GM21717 (cell line): ENCODE measurements around the gene SPPL2B.

Experiments
- ATAC-seq: cut with Tn5 transposase; IDR thresholded peaks from one replicate; pipeline ENCODE4 v1.9.1; 2021; ENCODE audit warnings: mild to moderate bottlenecking, moderate library complexity; ENCODE audit not compliant: unreplicated experiment

SPPL2B gene

DNA sequence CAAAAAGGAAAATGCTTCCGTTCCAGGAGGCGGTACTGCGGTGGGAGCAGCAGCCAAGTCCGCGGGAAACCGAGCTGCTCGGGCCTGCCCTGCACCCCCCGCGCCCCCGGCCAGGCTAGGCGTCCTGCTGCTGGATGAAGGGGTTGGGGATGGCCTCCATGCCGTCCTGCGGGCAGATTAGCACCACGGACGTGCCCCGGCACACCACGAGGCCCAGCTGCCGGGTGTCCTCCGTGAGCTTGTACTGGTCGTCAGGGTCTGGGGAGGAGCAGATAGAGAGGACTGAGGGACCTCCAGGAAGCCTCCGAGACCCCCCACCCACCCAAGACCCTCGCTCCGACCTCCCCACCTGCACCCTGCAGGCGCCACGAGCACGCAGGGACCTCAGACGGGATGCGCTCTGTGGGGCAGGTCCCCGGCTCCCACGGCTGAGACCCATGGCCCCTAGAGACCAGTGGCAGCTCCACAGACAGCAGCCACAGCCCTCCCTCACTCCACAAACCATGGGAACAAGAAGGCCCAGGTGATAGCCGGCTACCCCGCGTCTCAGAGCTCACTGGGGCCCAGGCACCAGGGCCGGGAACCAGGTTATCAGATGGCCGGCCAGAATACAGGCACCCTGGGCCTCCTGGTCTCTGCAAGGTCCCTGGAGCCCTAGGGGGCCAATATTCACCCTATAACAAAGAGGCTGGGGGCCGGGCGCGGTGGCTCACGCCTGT, 6.8 kb upstream of the SPPL2B start:
- ATAC-seq, result no peak

DNA sequence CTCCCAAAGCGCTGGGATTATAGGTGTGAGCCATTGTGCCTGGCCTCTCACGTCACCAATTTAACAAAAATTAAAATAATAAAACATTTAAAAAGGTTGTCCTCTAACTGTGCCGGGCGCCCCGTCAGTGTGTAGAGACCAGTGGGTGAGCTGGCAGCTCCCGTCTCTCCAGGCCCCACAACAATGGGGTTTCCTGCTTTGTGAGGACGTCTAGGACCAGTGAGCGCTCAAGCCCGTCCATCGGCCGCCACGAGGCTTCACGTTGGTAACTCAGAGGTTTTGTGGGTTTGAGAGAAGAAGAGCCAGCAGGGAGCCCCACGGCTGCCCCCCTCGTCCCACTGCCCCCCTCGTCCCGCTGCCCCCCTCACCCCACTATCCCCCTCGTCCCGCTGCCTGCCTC, 4.8 kb upstream of the SPPL2B start:
- ATAC-seq, result no peak

DNA sequence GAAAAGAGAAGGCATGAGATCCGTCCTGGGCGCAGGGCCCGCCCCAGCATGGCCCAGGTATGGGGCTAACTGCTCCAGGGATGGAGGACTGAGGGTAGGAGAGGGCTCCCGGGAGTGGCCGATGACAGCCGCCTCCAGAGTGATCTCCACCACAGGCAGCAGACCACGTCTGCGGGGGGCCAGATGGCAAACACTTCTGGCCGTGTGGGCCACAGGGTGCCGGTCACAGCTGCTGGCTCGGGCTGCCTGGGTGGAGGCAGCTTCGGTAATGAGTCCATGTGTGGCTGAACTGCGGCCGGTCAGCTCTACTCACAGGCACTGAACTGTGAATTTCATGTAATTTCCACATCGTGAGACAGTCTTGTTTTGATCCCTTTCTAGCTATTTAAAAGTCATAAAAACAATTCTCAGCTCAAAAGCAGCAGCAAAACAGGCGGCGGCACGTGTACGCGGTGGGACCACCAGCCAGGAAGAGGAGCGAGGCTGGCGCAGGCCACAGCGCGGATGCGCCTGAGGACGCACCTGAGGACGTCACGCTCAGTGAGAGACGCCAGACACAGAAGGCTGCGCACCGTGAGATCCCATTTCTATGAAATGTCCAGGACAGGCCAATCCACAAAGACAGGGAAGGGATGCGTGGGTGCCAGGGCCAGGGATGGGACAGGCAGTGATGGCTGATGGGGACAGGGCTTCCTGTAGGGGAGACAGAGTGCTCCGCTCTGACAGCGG, 4.1 kb upstream of the SPPL2B start:
- ATAC-seq, result no peak

DNA sequence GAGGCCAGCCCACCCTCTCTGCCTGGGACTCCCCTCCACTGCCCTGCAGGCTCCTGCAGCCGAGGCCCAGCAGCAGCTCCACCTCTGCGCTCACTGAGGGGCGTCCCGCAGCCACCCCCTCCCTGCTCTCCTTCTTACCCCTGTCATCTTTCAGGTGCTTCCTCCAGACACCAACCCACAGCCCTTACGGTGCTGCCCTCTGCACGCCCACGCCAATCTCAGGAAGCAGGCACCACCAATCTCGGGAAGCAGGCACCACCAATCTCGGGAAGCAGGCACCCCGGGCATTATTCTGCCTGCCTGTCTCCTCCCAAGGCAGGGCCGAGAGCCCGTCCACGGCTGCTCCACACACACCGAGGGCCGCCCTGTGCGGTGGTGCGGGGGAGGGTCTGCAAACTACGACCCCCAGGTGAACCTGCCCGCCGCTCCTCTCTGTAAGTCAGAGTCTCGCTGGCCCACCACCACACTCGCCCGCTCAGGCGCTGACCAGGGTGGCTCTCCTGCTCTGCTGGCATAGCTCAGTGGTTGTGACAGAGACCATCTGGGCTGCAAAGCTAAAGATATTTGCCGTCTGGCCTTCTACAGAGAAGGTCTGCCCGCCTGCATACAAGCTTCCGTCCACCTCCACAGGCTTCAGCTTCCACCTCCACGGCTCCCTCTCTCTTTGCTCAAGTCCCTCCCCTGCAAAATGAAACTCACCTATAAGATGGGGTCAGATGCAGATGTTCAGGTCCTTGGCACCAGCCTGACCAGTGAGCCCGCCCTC, 3.0 kb upstream of the SPPL2B start:
- no peak for ATAC-seq

DNA sequence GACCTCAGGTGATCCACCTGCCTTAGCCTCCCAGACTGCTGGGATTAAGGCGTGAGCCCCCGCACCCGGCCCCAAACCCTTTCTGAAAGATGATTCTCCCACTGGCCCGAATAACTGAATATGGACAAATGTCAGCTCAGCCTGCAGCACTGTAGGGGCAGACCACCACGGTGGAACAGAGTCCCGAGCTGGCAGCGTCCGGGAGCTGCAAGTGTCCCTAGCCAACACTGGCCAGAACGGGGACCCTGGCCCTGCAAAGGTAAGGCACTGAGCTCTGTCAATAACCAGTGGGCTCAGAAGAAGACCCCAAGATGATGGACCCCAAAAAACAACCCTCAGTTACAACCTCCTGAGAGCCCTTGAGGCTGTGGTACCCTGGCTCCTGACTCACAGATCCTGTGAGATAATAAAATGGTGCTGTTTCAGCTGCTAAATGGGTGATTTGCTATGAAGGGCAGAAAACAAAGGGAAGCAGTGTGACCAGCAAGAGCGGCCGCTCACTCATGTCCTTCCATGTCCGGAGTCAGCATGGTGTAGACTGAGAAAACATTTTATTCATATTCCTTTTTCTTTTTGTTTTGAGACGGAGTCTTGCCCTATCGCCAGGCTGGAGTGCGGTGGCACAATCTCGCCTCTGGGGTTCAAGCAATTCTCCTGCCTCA, 1.7 kb upstream of the SPPL2B start:
- no peak for ATAC-seq

DNA sequence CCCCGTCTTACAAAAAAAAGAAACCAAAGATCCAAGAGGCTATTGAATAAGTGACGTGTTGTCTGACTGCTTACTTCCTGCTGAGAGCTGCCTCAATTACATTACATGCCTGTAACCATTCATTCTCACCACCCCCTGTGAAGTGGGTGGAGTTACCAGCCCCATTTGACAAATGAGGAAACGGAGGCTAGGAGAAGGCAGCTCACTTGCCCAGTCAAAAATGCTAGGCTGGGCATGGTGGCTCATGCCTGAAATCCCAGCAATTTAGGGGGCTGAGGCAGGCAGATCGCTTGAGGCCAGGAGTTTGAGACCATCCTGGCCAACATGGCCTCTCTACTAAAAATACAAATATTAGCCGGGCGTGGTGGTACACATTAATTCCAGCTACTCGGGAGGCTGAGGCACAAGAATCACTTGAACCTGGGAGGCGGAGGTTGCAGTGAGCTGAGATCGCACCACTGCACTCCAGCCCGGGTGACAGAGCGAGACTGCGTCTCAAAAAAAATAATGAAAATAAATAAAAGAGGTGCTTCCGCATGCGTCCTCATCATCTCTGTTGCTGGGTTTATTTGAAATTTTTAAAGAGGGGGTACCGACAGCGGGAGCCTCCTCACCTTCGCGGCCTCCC, 597 bp upstream of the SPPL2B start:
- ATAC-seq, result no peak

DNA sequence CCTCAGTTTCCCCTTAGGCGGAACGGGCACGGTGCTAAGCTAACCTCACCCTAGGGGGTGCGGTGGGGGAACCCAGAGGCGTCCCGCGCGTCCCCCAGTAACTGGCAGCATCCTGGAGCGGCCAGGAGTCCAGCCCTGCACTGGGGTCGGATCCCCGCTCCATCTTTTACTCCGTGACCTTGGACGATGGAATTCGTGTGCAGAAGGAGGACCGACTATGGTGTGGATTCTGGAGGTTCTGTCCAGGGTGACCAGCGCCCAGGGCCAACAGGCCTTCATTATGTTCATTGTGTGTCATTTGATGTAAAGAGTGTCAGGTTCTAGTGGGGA, 630 bp downstream of the SPPL2B start:
- no peak for ATAC-seq

DNA sequence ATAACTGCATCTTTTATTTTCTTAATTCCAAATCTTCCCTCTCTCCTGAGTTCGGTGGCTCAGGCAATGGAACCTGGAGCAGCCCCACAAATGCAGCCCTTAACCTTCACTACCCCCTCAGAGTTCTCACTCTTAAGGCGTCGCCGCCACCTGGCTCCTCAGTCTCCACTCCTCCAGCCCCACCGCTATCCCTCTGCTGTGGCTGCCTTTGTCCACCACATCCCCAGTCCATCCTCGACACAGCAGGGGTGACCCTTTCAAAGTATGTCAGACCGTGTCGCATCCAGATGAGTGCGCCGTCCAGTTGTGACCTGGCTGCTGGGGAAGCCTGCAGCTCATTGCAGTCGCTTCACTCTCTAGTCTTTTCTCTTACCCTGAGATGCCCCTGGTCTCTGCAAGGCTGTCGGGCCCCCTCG, 1.0 kb downstream of the SPPL2B start:
- no peak for ATAC-seq

DNA sequence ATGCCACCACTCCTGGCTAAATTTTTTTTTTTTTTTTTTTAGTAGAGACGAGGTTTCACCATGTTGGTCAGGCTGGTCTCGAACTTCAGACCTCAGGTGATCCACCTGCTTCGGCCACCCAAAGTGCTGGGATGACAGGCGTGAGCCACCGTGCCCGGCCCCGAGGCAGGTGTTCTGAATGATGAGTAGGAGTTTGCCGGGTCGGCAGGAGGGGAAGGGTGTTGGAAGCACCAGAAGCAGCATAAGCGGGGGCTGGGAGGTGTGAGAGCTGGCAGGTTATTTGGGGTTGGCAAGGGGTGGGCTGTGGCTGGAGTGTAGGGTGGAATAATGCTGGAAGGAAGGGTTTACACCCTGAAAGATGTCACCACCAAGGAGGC, 1.8 kb downstream of the SPPL2B start:
- ATAC-seq, result no peak

DNA sequence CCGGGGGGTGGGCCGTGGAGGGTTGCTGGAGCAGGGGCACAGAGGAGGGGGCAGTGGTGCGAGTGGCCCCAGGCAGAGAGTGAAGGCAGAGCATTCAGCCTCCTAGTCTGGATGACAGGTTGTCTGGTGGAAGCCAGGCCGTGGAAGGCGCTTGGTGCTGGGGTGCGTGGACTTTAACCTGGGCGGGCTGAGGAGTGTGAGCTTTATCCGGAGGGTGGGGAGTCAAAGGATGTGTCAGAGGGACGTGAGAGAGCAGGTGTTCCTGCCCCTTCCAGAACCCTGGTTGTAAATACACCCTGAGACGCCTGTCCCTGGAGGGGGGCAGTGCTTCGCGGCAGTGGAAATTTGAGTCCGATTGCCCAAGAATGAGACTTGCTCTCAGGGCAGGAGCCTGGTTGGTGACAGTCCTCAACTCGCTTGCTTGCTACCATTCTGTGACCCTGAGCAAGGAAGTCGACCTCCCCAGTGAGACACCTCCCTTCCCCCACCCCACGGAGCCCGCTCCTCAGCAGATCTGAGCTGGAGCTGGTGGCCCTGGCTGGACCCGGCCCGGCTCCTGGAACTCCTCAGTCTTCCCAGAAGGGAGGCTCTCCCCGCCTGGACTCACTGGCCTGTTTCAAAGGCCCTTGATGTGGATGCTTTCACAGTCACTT, 2.3 kb downstream of the SPPL2B start:
- no peak for ATAC-seq

DNA sequence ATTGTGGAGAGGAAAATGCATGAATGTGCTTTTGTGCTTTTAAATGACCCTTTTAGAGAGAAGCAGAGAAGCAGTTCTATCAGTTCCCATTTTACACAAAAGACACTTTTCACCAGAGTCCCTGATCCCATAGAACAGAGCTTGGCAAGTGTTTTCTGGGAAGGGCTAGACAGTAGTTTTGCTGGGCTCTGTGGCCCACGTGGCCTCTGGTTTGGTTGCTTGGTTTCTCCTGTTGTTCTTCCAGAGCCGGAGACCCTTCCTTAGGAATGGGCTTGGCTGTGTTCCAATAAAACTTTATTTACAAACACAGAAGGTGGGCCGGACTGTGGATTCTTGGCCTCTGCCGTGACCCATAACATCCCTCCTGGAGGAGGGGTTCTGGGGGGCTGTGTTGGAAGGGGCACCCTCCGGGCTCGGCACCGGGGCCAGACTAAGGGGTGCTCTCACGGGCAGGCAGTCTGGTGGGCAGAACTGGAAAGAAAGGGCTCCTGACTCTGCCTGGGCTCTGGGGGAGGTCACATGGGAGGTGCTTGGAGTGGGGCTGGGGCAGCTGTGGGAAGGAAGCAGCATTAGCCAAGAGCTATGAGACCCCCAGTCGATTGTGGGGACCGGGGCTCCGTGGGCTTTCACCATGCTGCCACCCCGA, 3.2 kb downstream of the SPPL2B start:
- ATAC-seq, result no peak

DNA sequence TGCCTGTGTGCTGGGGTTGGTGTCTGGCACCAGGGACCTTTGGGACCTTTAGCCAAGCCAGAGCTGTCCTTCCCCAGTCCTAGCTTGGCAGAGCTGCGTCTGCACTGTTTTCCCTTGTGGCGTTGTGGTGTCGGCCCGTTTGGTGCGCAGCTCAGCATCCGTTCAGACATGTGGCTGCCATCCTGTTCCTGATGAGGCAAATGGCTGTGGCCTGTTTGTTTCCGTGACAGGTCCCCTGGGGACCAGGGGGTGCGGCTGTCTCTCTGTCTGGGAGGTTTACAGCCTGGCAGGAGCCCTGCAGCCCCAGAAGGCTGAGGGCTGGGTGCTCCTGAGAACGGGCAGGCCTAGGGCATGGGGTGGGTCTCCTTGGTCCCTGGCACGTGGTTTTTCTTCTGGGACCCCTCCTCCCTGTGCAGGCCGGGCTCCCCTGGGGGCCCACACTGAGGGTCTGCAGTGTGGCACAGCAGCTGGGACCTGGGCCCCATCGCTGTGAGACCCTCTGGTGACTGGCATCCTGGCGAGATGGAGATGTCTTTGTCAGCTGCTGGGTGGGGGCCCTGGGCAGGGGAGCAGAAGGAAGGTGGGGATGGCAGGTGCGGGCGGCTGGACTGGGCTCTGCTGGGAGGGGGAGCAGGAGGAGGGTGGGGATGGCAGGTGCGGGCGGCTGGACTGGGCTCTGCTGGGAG, 4.0 kb downstream of the SPPL2B start:
- ATAC-seq, result no peak

DNA sequence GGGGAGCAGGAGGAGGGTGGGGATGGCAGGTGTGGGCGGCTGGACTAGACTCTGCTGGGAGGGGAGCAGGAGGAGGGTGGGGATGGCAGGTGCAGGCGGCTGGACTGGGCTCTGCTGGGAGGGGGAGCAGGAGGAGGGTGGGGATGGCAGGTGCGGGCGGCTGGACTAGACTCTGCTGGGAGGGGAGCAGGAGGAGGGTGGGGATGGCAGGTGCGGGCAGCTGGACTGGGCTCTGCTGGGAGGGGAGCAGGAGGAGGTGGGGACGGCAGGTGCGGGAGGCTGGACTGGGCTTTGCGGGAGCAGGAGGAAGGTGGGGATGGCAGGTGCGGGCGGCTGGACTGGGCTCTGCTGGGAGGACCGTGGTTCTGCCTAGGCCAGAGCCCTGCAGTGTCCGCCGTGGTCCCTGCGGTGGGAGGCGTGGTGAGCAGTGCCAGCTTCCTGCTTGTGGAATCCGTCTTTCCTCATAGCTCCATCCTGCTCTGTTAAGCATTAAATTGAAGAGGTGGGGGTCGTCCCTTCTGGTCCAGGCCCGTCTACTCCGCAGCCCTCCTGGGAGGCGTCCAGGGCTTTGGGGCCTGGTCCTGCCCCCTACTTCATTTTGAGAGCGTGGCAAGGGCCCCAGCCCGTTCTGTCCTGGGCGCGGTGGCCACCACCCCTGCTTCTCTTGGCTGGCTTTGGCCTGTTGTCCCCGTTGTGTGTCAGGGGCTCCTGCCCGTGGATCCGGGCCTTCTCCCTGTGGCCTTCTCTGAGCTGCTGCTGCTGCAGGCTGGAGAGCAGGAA, 4.7 kb downstream of the SPPL2B start:
- ATAC-seq, result no peak

DNA sequence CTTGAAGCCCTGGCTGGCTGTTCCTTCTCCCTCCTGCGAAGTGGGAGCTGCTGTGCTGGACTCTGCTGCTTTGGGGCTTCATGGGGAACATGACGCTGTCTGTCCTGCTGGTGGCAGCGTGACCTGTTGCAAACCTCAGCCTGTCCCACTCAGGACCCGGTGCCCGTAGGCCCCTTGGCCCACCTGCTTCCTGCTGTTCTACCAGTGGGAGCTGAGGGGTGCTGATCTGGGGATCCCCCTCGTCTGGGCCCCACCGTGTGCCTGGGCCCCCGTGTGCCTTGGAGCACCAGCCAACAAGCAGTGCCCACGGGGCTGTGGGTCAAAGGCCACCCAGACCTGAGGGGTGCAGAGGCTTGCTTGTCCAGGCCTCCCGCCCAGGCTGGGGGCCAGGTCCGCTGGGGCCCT, 5.3 kb downstream of the SPPL2B start:
- no peak for ATAC-seq

DNA sequence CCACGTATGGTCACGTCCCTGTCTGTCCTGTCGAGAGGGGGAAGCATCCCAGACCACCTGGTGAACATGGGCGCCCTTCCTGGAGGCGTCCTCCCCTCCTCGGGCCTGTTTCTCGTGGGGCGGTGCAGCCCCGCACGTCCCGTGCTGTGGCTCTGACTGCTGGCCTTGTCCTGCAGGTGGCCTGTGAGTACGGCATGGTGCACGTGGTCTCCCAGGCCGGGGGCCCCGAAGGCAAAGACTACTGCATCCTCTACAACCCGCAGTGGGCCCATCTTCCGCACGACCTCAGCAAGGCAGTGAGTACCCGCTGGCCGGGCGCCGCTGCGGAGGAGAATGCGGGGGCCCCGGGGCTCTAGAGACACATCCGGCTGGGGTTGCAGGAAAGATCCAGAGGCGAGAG, 5.9 kb downstream of the SPPL2B start:
- ATAC-seq, result no peak

DNA sequence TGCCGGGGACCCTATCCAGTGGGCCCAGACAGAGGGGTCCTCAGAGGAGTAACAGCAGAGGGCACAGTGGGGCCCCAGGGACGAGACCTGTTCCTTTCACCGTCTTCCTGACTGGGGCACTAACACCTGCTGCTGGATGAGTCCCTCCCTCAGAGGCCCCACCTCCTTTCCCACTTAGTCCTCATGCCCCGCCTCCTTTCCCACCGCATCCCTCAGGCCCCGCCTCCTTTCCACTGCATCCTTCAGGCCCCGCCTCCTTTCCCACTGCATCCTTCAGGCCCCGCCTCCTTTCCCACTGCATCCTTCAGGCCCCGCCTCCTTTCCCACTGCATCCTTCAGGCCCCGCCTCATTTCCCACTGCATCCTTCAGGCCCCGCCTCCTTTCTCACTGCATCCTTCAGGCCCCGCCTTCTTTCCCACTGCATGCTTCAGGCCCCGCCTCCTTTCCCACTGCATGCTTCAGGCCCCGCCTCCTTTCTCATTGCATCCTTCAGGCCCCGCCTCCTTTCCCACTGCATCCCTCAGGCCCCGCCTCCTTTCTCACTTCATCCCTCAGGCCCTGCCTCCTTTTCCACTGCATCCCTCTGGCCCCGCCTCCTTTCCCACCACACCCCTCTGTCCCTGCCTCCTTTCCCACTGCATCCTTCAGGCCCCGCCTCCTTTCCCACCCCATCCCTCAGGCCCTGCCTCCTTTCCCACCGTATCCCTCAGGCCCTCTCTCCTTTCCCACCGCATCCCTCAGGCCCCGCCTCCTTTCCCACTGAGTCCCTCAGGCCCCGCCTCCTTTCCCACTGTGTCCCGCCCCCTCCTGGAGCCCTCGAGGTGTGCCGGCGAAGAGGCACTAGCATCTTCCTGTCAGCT, 6.7 kb downstream of the SPPL2B start:
- ATAC-seq, result no peak

DNA sequence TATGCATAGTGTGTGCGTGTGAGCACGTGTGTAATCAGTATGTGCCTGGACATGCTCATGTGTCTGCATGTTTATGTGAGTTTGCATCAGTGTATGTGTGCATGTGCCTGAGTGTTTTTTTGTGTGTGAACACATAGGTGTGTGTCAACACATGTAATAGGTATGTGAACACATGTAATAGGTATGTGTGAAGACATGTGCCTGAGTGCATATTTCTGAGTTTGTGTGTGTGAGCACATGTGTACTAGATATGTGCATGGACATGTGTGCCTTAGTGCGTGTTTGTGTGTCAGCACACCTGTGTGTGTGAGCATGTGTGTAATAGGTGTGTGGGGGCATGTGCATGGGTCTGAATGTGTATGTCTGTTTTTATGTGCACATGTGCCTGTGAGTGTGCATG, 7.4 kb downstream of the SPPL2B start:
- no peak for ATAC-seq
